ENCODE results near the gene LLGL1.

Gene LLGL1

DNA sequence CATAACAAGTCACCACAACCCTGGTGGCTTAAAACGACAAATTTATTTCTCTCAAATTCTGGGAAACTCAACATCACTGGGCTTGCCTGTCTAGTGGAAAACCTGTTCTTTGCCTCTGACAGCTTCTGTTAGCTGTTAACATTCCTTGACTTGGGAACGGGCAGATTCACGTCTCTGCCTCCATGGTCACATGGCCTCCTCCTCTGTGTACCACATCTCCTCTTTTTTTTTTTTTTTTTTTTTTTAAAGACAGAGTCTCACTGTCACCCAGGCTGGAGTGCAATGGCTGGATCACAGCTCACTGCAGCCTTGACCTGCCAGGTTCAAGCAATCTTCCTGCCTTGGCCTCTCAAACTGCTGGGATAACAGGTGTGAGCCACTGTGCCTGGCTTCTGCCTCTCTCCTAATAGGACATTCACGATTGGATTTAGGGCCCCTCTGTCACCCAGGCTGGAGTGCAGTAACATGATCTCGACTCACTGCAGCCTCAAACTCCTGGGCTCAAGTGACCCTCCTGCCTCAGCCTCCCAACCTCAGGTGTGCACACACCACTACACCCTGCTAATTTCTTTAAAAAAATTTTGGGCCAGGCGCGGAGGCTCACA, 11.7 kb upstream of the LLGL1 start:
- TF ChIP-seq SIN3A (IDR thresholded peaks at IDR 0.05; ENCODE audit: borderline replicate concordance, insufficient read depth, low read length) (no peak), POLR2AphosphoS5 (IDR thresholded peaks at IDR 0.05; ENCODE audit: low read depth, low read length) (no peak), REST (IDR thresholded peaks at IDR 0.05; ENCODE audit: insufficient read depth in 1 of 2, low read depth in 2 of 2, low read length in 2 of 2) (no peak), TAF1 (IDR thresholded peaks at IDR 0.05; ENCODE audit: borderline replicate concordance, insufficient read depth, low read length) (no peak), FOXP2 (optimal IDR thresholded peaks at IDR 0.05; ENCODE audit: borderline replicate concordance, extremely low read depth, extremely low read length, insufficient read depth) (no peak)

DNA sequence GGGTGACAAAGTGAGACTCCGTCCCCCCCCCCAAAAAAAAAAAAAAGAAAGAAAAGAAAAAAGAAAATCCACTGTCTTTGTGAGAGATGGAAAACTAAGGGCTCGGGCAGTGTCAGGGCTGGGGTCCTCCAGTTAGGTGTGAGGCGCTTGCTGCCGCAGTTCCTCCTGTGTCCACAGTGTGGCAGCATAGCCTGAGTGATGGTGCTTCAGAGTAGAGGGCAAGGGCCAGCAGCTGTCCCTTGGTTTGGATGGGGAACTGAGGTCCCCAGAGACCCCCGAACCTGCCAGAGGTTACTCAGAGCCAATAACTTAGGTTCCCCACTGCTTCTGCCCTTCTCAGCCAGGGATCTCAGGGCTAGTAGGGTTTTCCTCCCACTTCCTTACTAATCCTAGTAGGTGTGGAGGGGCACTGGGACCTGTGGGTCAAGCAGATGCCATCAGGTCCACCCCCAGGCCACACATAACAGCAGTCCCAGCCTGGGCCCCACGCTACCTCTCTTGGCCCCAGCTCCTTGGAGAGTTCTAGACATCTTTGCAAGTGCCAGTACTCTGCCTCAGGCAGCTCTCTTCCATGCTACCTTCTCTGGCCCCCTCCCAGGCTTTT, 7.9 kb upstream of the LLGL1 start:
- TF ChIP-seq POLR2AphosphoS5 (IDR thresholded peaks at IDR 0.05; ENCODE audit: low read depth, low read length), result no peak
- no peak for TF ChIP-seq REST (IDR thresholded peaks at IDR 0.05; ENCODE audit: insufficient read depth in 1 of 2, low read depth in 2 of 2, low read length in 2 of 2)
- TF ChIP-seq TAF1 (IDR thresholded peaks at IDR 0.05; ENCODE audit: borderline replicate concordance, insufficient read depth, low read length), result no peak
- TF ChIP-seq SIN3A (IDR thresholded peaks at IDR 0.05; ENCODE audit: borderline replicate concordance, insufficient read depth, low read length), result no peak
- TF ChIP-seq FOXP2 (optimal IDR thresholded peaks at IDR 0.05; ENCODE audit: borderline replicate concordance, extremely low read depth, extremely low read length, insufficient read depth), result no peak

GRCh38 chr17:18218756-18219415, 6.5 kb upstream of the LLGL1 start:
- no peak for TF ChIP-seq POLR2AphosphoS5 (IDR thresholded peaks at IDR 0.05; ENCODE audit: low read depth, low read length)
- TF ChIP-seq SIN3A (IDR thresholded peaks at IDR 0.05; ENCODE audit: borderline replicate concordance, insufficient read depth, low read length), result no peak
- TF ChIP-seq REST (IDR thresholded peaks at IDR 0.05; ENCODE audit: insufficient read depth in 1 of 2, low read depth in 2 of 2, low read length in 2 of 2), result no peak
- no peak for TF ChIP-seq TAF1 (IDR thresholded peaks at IDR 0.05; ENCODE audit: borderline replicate concordance, insufficient read depth, low read length)
- TF ChIP-seq FOXP2 (optimal IDR thresholded peaks at IDR 0.05; ENCODE audit: borderline replicate concordance, extremely low read depth, extremely low read length, insufficient read depth), result no peak

GRCh38 chr17:18224053-18224386, 1.4 kb upstream of the LLGL1 start:
- TF ChIP-seq SIN3A (IDR thresholded peaks at IDR 0.05; ENCODE audit: borderline replicate concordance, insufficient read depth, low read length) (no peak), FOXP2 (optimal IDR thresholded peaks at IDR 0.05; ENCODE audit: borderline replicate concordance, extremely low read depth, extremely low read length, insufficient read depth) (no peak), REST (IDR thresholded peaks at IDR 0.05; ENCODE audit: insufficient read depth in 1 of 2, low read depth in 2 of 2, low read length in 2 of 2) (no peak), POLR2AphosphoS5 (IDR thresholded peaks at IDR 0.05; ENCODE audit: low read depth, low read length) (no peak), TAF1 (IDR thresholded peaks at IDR 0.05; ENCODE audit: borderline replicate concordance, insufficient read depth, low read length) (no peak)

Data from PFSK-1 (cell line).